ENCODE measurements around the gene RANBP9.
A peak's percentile ranks its signal among the peaks of the same experiment; 100 is the strongest.

The RANBP9 gene

GRCh38 chr6:13641315-13641714 is 70.3 kb downstream of the RANBP9 start:
- DNase-seq: no peak

- DNase-seq: no peak
These were observed 73.0 kb downstream of the RANBP9 start for GRCh38 chr6:13638626-13639025.

GRCh38 chr6:13638014-13638413 is 73.6 kb downstream of the RANBP9 start:
- DNase-seq: no peak

- no peak for DNase-seq
These were observed 75.5 kb downstream of the RANBP9 start for GRCh38 chr6:13635948-13636658.

- DNase-seq: no peak
These were observed 78.3 kb downstream of the RANBP9 start for GRCh38 chr6:13633343-13633742.

- DNase-seq: no peak
These were observed 81.1 kb downstream of the RANBP9 start for GRCh38 chr6:13630499-13630898.

GRCh38 chr6:13629459-13630116 is 82.0 kb downstream of the RANBP9 start:
- DNase-seq: no peak

- peak; percentile 10 for DNase-seq
These were observed 86.8 kb downstream of the RANBP9 start for GRCh38 chr6:13624871-13625288.

- DNase-seq: no peak
These were observed 94.6 kb downstream of the RANBP9 start for GRCh38 chr6:13617066-13617465.

GRCh38 chr6:13615792-13616120 is 95.9 kb downstream of the RANBP9 start:
- DNase-seq: peak; percentile 36

- DNase-seq: peak; percentile 98
These were observed 96.5 kb downstream of the RANBP9 start, which contains the start of gene NOL7 for GRCh38 chr6:13614926-13615791. NOL7 (plus strand) TSS chr6:13615335; CDS start chr6:13615359, 24 bp downstream.

GRCh38 chr6:13614126-13614925 is 97.3 kb downstream of the RANBP9 start:
- peak; percentile 74 for DNase-seq

- DNase-seq: peak; percentile 3
These were observed 98.5 kb downstream of the RANBP9 start for GRCh38 chr6:13613029-13613594.

GRCh38 chr6:13611715-13612114 is 99.9 kb downstream of the RANBP9 start:
- DNase-seq: no peak

- no peak for DNase-seq
These were observed 106.0 kb downstream of the RANBP9 start for GRCh38 chr6:13605634-13606033.

- no peak for DNase-seq
These were observed 106.9 kb downstream of the RANBP9 start for GRCh38 chr6:13604546-13605416.

GRCh38 chr6:13604135-13604534 is 107.5 kb downstream of the RANBP9 start:
- no peak for DNase-seq

GRCh38 chr6:13600036-13600435 is 111.6 kb downstream of the RANBP9 start:
- no peak for DNase-seq

GRCh38 chr6:13597073-13597472 is 114.6 kb downstream of the RANBP9 start:
- DNase-seq: no peak

GRCh38 chr6:13593720-13594119 is 117.9 kb downstream of the RANBP9 start:
- no peak for DNase-seq

GRCh38 chr6:13593103-13593502 is 118.5 kb downstream of the RANBP9 start:
- no peak for DNase-seq

Measured in NCI-H146 (cell line).